NB4 (cell line): Measurements from ENCODE around the gene CCDC61.

ENCODE experiments used
- CTCF ChIP-seq: IDR thresholded peaks from one replicate; pipeline ENCODE4 v1.5.1; 2012; ENCODE audit warnings: low read depth, low read length
- MAX ChIP-seq: IDR thresholded peaks from 2 replicates; pipeline ENCODE4 v1.6.1; 2011; ENCODE audit warnings: low read depth, low read length
- POLR2A ChIP-seq: IDR thresholded peaks from 2 replicates; pipeline ENCODE4 v1.6.1; 2011; ENCODE audit warnings: mild to moderate bottlenecking; ENCODE audit not compliant: insufficient read length; ENCODE audit errors: extremely low read depth

- TF ChIP-seq CTCF = no peak
- TF ChIP-seq POLR2A = no peak
- TF ChIP-seq MAX = no peak
These were observed 7.5 kb downstream of the CCDC61 start for GRCh38 chr19:46002678-46003275.
